SU-DHL-6 (cell line): ENCODE data around the gene ARFGAP1.

Experiments used
- CTCF ChIP-seq: fragments of 200-600 bp; sonication (generic); IDR thresholded peaks from one replicate; pipeline ENCODE4 v1.5.1; 2017; ENCODE audit warnings: antibody characterized with exemption, mild to moderate bottlenecking, low read length, moderate library complexity; ENCODE audit not compliant: insufficient read depth, poor library complexity, severe bottlenecking
- EZH2phosphoT487 ChIP-seq: fragments of 200-600 bp; sonication (generic), shearing (Covaris generic); conservative IDR thresholded peaks from 2 replicates; pipeline ENCODE4 v1.6.1; 2018; ENCODE audit warnings: mild to moderate bottlenecking, antibody characterized with exemption, low read length, moderate library complexity, mixed read lengths

- no peak for TF ChIP-seq CTCF
- TF ChIP-seq EZH2phosphoT487, result no peak
Measured at GRCh38 chr20:63284083-63284440, 11.4 kb downstream of the ARFGAP1 start.
